HG03097 (cell line): ENCODE data around the gene NCKAP5L.

Source experiments
- ATAC-seq: cut with Tn5 transposase; IDR thresholded peaks from one replicate; pipeline ENCODE4 v1.9.1; 2021; ENCODE audit not compliant: unreplicated experiment, low FRiP score

The NCKAP5L gene

DNA sequence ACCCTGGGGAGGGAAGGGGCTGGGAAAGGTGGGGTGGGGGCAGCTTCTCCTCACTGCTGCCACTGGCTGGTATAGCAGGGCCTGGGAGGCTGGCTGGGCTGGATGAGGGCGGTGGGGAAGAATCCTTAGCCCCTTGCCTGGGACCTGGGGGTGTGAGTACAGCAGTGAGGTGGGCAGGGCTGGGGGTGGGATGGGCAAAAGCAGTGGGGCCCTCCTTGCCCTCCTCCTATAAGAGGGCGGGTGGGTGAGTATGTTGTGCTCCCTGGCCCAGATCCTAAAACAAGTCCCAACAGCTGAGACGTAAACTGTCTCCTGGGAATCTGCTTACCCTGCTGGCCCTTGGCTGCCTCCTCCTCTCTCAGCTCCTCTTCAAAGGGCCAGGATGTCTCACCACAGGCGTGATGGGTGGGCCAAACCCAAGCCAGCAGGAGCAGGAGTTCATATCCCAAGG lies 2.2 kb downstream of the NCKAP5L start:
- no peak for ATAC-seq

GRCh38 chr12:49825360-49825970 lies 2.7 kb downstream of the NCKAP5L start:
- ATAC-seq = no peak

DNA sequence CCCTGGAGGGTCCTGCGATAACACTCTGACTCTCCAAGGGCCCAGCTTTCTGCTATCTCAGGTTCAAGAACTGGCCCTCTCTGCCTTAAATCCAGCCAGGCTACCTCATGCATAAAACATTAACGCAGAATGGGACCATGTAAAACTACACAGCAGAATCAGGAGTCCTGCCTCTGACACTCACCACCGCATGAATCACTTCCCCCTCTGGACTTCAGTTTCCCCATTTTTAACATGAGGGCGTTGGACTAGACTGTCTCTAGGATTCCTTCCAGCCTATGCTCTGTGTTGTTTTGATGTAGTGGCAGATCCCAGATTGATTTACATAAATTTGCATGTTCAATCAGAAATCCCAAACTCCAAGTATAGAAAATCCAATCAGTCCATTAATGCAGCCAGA lies 3.3 kb downstream of the NCKAP5L start:
- ATAC-seq = no peak

- no peak for ATAC-seq
Observed at GRCh38 chr12:49824416-49824815, 3.8 kb downstream of the NCKAP5L start.

DNA sequence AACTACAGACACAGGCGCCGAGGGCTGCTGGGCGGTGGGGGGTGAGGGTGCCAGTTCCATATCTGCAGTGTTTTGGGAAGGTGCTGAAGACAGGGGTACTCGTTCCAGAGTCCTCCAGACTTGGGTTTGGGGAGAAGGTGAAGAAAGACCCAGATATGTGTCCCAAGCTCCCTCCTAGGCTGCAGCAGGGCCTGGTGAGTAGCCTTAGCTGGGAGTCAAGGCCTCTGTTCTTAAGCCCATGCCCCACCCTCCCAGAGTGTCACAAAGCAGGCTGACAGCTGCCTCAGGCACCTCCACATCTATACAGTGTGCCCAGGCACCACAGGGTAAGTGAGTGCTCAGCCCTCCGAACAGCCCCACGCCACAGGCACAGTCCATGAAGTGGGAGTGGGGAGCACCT lies 4.3 kb downstream of the NCKAP5L start:
- ATAC-seq = no peak

DNA sequence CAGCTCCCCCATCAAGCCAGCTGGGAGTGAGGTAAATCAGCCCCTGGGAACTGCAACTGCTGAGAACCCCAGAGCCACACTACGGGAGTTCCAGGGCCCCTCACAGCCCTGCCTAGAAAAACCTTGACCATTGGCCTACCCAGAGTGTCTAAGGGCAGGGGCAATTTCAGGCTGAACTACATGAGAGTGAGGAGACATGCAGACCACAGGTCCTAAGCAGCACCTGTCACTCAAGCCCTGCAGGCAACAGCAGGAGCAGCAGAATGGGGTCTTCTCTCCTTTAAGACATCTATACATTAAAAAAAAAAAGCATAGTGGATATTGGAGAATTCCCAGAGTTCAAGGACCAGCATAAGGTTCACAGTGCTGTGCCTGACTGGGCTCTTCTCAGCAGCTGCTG lies 4.9 kb downstream of the NCKAP5L start:
- no peak for ATAC-seq

DNA sequence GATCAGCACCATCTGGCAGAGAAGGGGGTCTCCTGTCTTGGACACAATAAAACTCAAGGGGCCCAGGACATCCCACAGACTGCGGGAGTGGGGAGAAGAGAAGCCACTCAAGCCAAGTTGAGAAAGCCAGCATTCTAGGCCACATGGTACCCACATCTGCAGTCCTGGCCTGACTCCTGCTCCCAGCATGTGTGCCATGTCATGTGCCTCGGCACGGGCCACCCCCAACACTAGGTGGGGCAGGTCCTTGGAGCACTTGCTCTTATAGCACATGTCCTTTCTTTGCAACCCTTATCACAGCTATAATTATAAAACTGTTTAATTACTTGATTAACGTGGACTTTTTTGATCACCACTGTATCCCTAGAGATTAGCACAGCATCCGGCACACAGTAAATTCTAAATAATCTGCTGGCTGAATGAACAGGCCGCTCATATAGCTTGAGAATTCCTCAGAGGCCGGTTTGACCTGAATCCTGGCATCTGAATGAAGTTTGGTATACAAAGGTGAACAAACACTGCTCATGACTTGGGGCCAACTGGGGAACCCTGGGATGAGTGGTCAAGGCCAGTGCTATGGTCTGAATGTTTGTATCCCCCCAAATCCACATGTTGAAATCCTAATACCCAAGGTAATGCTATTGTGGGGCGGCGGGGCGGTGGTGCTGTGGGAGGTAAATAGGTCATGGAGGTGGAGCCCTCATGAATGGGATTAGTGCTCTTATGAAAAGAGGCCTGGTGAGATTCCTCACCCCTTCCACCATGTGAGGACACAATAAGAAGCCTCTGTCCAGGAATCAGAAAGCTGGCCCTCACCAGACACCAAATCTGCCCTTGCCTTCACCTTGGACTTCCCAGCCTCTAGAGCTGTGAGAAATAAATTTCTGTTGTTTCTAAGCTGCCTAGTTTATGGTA lies 6.6 kb downstream of the NCKAP5L start:
- ATAC-seq = no peak

- no peak for ATAC-seq
Observed at GRCh38 chr12:49819786-49820185, 8.4 kb downstream of the NCKAP5L start.

DNA sequence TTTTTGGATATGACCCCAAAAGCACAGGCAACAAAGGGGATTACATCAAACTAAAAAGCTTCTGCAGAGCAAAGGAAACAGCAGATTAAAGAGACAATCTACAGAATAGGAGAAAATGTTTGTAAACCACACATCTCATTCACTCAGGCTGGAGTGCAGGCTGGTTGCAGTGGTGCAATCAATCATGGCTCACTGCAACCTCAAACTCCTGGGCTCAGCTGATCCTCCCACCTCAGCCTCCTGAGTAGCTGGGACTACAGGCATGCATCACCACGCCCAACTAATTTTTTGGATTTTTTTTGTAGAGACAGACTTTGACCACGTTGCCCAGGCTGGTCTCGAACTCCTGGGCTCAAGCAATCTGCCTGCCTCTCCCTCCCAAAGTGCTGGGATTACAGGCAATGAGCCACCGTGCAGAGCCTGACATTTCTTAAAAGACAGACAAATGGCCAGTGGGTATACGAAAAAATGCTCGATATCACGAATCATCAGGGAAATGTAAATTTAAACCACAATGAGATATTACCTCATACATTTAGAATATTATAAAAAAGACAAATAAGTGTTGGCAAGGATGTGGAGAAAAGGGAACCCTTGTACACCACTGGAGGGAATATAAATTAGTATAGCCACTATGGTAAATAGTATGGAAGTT lies 9.8 kb downstream of the NCKAP5L start:
- ATAC-seq = no peak

DNA sequence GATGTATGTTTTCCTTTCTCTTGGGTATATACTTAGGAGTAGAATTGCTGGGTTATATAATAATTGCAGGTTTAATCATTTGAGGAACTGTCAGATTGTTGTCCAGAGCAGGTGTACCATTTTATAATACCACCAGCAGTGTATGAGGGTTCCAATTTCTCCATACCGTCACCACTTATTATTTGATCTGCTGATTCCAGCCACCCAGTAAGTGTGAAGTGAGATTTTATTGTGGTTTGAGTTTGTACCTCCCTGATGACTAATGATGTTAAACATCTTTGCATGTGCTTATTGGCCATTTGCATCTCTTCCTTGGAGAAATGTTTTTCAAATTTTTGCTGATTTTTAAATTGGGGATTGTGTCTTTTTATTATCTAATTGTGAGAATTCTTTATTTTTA lies 15.1 kb downstream of the NCKAP5L start:
- no peak for ATAC-seq

DNA sequence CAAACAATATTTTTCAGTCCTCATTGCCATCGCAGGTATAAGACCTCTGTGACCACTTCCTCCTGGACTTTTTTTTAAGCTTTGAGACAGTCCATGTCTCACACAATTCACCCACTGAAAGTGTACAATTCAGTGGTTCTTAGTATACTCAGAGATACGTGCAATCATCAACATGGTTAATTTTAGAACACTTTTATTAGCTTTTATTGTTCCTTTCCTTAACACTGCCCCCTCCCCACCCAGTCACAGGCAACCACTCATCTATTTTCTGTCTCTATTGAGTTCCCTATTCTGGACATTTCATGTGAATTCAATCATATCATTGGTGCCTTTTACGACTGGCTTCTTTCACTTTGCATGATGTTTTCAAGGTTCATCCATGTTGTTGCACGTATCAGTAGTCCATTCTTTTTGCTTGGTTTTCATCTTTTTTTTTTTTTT lies 16.2 kb downstream of the NCKAP5L start:
- ATAC-seq = no peak

- no peak for ATAC-seq
Observed at GRCh38 chr12:49811136-49811535, 17.1 kb downstream of the NCKAP5L start.

DNA sequence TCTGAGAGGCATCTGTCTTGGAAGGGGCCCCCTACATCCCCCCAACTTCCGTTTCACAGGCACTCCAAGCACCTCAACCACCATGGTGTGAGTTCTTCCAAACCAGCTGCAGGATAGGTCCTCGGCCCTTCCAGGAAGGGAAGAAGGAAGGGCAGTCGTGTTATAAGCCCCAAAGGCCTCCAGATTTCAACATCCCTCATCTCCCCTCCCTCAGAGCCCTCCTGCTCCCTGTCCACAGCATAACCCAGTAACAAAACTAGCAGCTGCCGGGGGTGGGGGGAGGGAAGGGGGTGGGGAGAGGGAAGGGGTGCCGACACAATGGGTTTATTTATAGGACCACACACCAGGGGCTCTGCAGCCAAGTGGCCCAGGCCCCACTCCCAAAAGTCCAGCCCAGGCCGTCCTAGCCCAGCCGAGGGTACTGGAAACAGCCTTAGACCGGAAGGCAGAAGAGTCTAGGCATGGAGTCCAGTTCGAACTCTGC lies 18.3 kb downstream of the NCKAP5L start:
- ATAC-seq = no peak

DNA sequence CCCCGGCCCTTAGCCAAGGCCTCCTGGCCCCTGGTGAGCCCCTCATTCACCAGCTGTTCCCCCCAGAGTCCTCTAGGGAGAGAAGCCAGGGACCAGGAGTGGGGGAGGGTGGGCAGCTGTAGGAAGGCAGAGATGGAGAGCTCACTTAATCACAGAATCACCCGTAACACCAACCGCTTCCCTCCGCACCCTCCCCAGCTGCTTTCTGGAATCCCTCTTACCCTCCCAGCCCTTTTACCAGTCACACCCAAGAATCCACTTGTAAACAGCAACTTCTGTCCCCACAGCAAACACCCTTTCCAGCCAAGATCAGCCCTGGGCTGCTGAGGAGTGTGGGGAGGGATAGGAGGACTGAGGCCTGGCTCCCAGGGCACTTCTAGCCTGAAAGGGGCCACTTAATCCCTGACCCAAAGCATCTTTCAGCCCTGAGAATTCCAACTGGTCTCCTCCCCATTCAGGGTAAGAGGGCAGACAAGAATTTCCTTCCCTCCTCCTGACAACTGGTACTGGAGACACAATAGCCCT lies 18.8 kb downstream of the NCKAP5L start:
- ATAC-seq = no peak

DNA sequence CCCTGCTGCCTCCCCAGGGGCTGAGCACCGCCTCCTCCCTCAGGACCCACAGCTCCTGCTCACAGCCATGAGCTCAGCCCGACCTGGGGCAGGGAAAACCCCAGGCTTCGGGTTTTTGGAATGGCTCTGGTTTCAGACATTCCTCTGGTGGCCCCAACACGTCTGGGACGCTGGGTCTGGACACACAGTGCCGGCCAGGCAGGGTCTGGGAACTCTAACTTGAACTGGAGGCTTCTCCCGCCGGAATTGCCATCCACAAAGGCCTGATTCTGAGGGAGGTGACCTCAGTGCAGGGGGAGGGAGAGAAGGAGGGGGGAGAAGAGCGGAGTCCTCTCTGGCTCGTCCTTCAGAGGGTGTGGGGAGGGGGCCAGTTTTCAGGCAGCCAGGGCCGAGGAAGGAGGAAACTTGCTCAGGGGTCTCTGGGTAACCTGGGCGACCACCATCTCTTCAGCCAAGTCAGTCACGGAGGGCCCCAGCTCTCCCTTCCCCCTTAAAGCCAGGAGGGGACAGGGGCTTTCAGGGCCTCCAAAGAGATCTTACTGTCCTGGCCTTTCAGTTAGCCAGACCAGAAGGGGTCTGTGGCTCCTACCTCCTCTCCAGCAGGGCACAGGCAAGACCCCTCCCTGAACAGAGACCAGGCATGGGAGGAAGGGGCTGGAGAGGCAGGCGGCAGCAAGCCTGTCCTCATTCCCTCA lies 19.4 kb downstream of the NCKAP5L start:
- ATAC-seq = no peak

GRCh38 chr12:49807991-49808580 lies 20.1 kb downstream of the NCKAP5L start:
- no peak for ATAC-seq

GRCh38 chr12:49806877-49807276 lies 21.3 kb downstream of the NCKAP5L start:
- ATAC-seq = no peak

DNA sequence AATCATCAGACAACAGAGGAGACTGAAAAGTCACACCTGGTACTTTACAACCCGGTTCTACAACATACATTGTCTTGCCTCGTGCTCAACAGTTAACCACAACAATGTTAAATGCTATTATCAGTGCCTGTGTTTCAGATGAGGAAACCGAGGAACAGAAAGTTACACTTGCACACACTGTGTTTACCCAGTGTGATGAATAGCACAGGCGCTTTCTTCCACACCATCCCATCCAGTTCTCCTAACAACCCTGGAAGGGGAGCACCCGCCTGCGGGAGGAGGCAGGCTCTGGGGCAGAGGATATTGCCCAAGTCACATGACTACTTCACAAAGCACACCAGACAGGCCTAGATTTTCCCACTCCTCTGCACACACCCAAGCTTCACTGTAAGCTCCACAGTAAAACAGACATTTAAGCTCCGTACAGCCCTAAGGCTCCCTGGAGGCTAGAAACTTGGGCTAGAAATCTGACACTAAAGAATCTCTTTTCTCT lies 21.8 kb downstream of the NCKAP5L start:
- ATAC-seq = no peak

DNA sequence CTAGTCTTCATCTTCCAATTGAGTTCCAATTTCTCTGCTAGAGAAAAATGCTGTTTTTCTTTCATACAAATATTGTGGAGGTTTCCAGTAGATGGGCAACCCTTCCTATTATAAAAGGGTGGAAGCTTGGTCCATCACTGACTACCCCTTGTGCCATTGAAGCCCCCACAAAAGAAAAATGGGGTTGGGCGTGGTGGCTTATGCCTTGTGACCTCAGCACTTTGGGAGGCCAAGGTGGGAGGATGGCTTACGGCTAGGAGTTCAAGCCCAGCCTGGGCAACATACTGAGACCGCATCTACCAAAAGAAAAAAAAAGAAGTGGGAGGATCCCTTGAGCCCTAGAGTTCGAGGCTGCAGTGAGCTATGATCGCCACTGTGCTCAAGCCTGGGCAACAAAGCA lies 22.8 kb downstream of the NCKAP5L start:
- no peak for ATAC-seq

GRCh38 chr12:49804821-49805220 lies 23.4 kb downstream of the NCKAP5L start:
- no peak for ATAC-seq
